Testis (tissue), 3 donors: Measurements from ENCODE around the gene SMYD3. TPM values are rescaled to one million over a fixed set of nuclear protein-coding genes. Genes with fewer than 3 reads are reported as not detected.
"Not testable (repeated sequence)": the region's sequence is repeated elsewhere in the genome, so short reads cannot be mapped to it uniquely, and the experiment has no call there.

Experiments used
- DNase-seq: peaks from one replicate; pipeline ENCODE4 v3.0.0-alpha.2; 2019
- H3K27ac ChIP-seq, 2 donors: fragments of 200-600 bp; sonication (generic); one replicate each; pipeline ENCODE4 v1.5.1; 2019
- H3K27me3 ChIP-seq: fragments of 200-600 bp; sonication (generic); one replicate; pipeline ENCODE4 v1.5.1; 2019
- H3K36me3 ChIP-seq: fragments of 200-600 bp; sonication (generic); one replicate; pipeline ENCODE4 v1.5.1; 2017; ENCODE audit warnings: low read depth; ENCODE audit errors: missing control alignments
- H3K4me1 ChIP-seq: fragments of 200-600 bp; sonication (generic); one replicate; pipeline ENCODE4 v1.5.1; 2019
- H3K4me3 ChIP-seq, 2 donors: fragments of 200-600 bp; sonication (generic); one replicate each; pipeline ENCODE4 v1.5.1; 2017 to 2019
- H3K9me3 ChIP-seq: fragments of 200-600 bp; sonication (generic); one replicate; pipeline ENCODE4 v1.5.1; 2017
- POLR2A ChIP-seq: fragments of 450-650 bp; IDR thresholded peaks from one replicate; pipeline ENCODE4 v1.6.1; 2017; ENCODE audit warnings: antibody characterized with exemption, mild to moderate bottlenecking, moderate library complexity
- WGBS, 2 donors: methylation state at CpG; one replicate each; pipeline ENCODE4 v1.1.5; 2018; 5-methylcytosine and 5-hydroxymethylcytosine counted together
- intact Hi-C: fragments of 100-400 bp; cut with DNase I; formaldehyde crosslinking; loops from one replicate; pipeline ENCODE4 v1.15.1; 2023; ENCODE audit warnings: low total_unique reads
- polyA plus RNA-seq: library from polyadenylated mRNA; stranded (reverse); fragments of 350-450 nt; fragmentation: Illumina TruSeq; extraction: RNeasy Lipid Tissue Mini Kit (QIAGEN cat#74804); gene quantifications from one replicate; pipeline ENCODE4 v1.2.3, GENCODE V29; 2014; ENCODE audit warnings: low read depth, low replicate concordance; ENCODE audit not compliant: insufficient read depth
- total RNA-seq, 2 donors: library from RNA; depleted of rRNA; stranded (reverse); fragments of >200 nt; gene quantifications; one replicate each; pipeline ENCODE4 v1.2.3, GENCODE V29; 2016
- TF ChIP-seq, protein P1 (sequence below), 3 experiments: fragments of 450-650 bp in 2 of 3; fragments of 200-600 bp in 1 of 3; sonication (generic) in 1 of 3; IDR thresholded peaks; one replicate each; pipeline ENCODE4 v1.5.1; 2016 to 2019; ENCODE audit warnings: antibody characterized with exemption in 3 of 3, mild to moderate bottlenecking in 2 of 3, moderate library complexity in 1 of 3

SMYD3 gene
- total and polyA plus RNA-seq, 3 donors from 2014 or later = 23.0 to 38.8 (median 38.7) TPM

DNA sequence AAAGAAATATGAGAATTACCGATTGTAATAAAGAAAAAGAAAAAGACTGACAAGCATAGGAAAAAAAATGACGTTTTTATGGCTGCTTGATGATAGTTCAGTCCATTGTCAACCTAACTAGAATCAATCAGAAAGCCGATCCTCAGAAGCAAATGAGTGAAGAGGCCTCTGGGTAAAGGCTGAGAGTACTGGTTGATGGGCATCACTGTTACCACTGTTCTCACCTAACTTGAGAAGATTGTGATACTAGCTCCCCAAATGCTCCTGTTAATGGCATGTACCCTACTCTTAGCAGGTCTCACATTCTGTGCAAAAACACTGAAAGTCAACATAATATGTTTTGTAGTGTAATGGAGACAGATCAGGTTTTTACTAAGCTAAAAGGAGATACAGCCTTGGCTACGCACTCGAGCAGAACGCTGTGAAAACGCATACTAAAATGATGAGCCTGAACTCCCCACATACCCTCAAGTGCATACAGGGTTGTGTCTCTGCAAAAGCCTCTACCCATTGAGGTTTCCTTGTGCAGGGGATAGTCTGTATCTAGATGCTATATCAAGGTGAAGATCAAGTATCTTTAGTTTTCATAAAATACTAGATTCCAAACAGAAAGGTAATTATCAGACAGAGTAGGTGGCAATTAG is 554.6 kb downstream of the SMYD3 start:
- 92 to 96% methylated on average over 7 of the region's 7 CpGs for WGBS, 2 donors
- no peak for DNase-seq
- Histone ChIP-seq H3K4me3 (no peak overlapping the region), H3K4me1 (no peaks in the 10 kb centered on the region), H3K27me3 (no peaks in the 10 kb centered on the region), H3K27ac (no peak overlapping the region), H3K9me3 (no peaks in the 10 kb centered on the region), H3K36me3 (no peaks in the 10 kb centered on the region)
- intact Hi-C loops = no loop called here
- no peak for TF ChIP-seq POLR2A
- TF ChIP-seq, protein P1, sequence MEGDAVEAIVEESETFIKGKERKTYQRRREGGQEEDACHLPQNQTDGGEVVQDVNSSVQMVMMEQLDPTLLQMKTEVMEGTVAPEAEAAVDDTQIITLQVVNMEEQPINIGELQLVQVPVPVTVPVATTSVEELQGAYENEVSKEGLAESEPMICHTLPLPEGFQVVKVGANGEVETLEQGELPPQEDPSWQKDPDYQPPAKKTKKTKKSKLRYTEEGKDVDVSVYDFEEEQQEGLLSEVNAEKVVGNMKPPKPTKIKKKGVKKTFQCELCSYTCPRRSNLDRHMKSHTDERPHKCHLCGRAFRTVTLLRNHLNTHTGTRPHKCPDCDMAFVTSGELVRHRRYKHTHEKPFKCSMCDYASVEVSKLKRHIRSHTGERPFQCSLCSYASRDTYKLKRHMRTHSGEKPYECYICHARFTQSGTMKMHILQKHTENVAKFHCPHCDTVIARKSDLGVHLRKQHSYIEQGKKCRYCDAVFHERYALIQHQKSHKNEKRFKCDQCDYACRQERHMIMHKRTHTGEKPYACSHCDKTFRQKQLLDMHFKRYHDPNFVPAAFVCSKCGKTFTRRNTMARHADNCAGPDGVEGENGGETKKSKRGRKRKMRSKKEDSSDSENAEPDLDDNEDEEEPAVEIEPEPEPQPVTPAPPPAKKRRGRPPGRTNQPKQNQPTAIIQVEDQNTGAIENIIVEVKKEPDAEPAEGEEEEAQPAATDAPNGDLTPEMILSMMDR (IDR thresholded peaks at IDR 0.05) = no peak

DNA sequence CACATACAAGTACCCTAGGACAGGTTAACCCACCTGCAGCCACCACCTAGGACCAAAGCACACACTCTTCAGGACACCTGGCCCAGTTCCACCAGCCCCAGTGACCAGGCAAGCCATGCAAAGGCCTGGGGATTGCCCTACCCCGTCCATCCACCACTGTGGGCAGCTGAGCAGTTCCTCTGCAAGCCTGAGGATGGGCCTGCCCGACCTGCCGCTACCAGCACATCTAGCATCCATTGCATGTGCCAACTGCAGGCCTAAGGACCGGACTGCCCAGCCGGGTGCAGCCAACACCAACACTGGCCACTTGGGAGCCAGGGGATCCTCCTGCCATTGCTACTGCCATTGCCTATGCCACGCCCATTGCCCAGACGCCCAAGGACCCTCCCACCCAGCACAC is 558.3 kb downstream of the SMYD3 start:
- no peaks in the 10 kb centered on the region for H3K36me3 ChIP-seq
- no peak for DNase-seq
- 94% methylated on average over 3 of the region's 7 CpGs; no CpG with 5 or more reads in 1 of the 2 donors for WGBS, 2 donors
- H3K4me3 ChIP-seq = no peak overlapping the region
- H3K4me1 ChIP-seq = no peaks in the 10 kb centered on the region
- H3K27me3 ChIP-seq = no peaks in the 10 kb centered on the region
- intact Hi-C loops = no loop called here
- TF ChIP-seq, protein P1 (IDR thresholded peaks at IDR 0.05) = no peak
- no peak for TF ChIP-seq POLR2A
- no peaks in the 10 kb centered on the region for H3K9me3 ChIP-seq
- no peak overlapping the region for H3K27ac ChIP-seq

DNA sequence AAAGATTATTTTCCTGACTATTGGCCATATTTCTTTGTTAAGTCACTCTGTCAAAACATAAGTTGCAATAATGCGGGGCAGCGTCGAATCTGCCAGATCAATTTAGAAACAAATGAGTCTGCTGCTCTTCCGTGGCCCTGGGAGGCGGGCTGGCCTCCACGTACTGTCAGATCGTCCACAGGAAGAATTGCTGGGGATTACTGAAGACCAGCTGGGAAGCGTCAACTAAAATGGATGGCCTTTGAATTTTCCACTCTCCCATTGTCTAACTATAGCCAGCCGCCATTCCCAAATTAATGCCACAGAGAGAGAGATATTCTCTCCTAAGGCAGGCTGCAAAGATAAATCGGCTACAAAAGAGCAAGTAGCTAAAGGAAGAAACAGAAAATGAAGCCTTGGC is 560.2 kb downstream of the SMYD3 start:
- Histone ChIP-seq H3K4me1 (no peaks in the 10 kb centered on the region), H3K9me3 (no peaks in the 10 kb centered on the region), H3K27ac (no peak overlapping the region), H3K36me3 (no peaks in the 10 kb centered on the region), H3K4me3 (no peak overlapping the region), H3K27me3 (no peaks in the 10 kb centered on the region)
- 65 to 66% methylated on average over 10 of the region's 10 CpGs for whole genome bisulfite sequencing, 2 donors
- intact Hi-C loops = no loop called here
- TF ChIP-seq, protein P1 (IDR thresholded peaks at IDR 0.05) = no peak
- TF ChIP-seq POLR2A = no peak
- no peak for DNase-seq

DNA sequence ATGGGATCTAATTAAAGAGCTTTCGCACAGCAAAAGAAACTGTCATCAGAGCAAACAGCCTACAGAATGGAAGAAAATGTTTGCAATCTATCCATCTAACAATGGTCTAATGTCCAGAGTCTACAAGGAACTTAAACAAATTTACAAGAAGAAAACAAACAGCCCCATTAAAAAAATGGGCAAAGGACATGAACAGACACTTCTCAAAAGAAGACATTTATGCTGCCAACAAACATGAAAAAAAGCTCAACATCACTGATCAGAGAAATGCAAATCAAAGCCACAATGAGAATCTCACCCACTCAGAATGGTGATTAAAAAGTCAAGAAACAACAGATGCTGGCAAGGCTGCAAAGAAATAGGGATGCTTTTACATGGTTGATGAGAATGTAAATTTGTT is 561.9 kb downstream of the SMYD3 start:
- H3K4me1 ChIP-seq, H3K9me3 ChIP-seq, H3K27me3 ChIP-seq, intact Hi-C loops, H3K27ac ChIP-seq, H3K4me3 ChIP-seq, H3K36me3 ChIP-seq, DNase-seq: not testable (repeated sequence)
- 96 to 100% methylated on average over 1 of the region's 1 CpG for WGBS, 2 donors

DNA sequence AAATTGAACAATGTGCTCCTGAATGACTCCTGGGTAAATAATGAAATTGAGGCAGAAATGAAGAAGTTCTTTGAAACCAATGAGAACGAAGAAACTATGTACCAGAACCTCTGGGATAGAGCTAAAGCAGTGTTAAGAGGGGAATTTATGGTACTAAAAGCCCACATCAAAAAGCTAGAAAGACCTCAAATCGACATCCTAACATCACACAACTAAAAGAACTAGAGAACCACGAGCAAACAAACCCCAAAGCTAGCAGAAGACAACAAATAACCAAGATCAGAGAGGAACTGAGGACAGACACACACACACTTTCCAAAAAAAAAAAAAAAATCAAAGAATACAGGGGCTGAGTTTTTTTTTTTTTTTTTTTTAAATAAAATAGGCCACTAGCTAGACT is 564.2 kb downstream of the SMYD3 start:
- H3K4me3 ChIP-seq = no peak overlapping the region
- H3K27me3 ChIP-seq = no peaks in the 10 kb centered on the region
- intact Hi-C loops = no loop called here
- 79 to 87% methylated on average over 3 of the region's 3 CpGs for WGBS, 2 donors
- H3K36me3 ChIP-seq = no peaks in the 10 kb centered on the region
- DNase-seq = no peak
- TF ChIP-seq POLR2A = no peak
- TF ChIP-seq, protein P1 (IDR thresholded peaks at IDR 0.05) = no peak
- H3K9me3 ChIP-seq = no peaks in the 10 kb centered on the region
- H3K4me1 ChIP-seq = no peaks in the 10 kb centered on the region
- no peak overlapping the region for H3K27ac ChIP-seq

DNA sequence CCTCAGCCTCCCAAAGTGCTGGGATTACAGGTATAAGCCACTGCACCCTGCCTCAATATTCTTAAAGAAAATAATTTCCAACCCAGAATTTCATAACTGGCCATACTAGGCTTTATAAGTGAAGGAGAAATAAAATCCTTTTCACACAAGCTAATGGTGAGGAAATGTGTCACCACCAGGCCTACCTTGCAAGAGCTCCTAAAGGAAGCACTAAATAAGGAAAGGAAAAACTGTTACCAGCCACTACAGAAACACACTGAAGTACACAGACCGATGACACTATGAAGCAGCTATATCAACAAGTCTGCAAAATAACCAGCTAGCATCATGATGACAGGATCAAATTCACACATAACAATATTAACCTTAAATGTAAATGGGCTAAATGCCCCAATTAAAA is 565.3 kb downstream of the SMYD3 start:
- H3K4me3 ChIP-seq, H3K27me3 ChIP-seq, H3K36me3 ChIP-seq, H3K27ac ChIP-seq, H3K9me3 ChIP-seq, H3K4me1 ChIP-seq, intact Hi-C loops, DNase-seq: not testable (repeated sequence)
- WGBS, 2 donors = 83 to 91% methylated on average over 1 of the region's 1 CpG
